ENCODE results near the gene MEOX1. TPM values are rescaled to one million over a fixed set of nuclear protein-coding genes. Genes with fewer than 3 reads are reported as not detected.

Gene MEOX1
- total and polyA plus RNA-seq, 2 of the 13 experiments (the other 11 are each of a cell fraction or from before 2014, with no cell fraction given), result not detected

- TF ChIP-seq NR2F6 (IDR thresholded peaks at IDR 0.05) (peak; percentile 83), NR2F6 (CRISPR knock-in tag; IDR thresholded peaks at IDR 0.05) (peak; percentile 92), GLI4 (CRISPR knock-in tag; IDR thresholded peaks at IDR 0.05; ENCODE audit: borderline replicate concordance) (0 out of 2 replicates have a peak, but pooled peaks have one; percentile 14), ZNF556 (CRISPR knock-in tag; IDR thresholded peaks at IDR 0.05; ENCODE audit: borderline replicate concordance) (peak; percentile 44; the same call in 1 of the 2 replicates), NONO (IDR thresholded peaks at IDR 0.05) (no peak), NONO (CRISPR knock-in tag; conservative IDR thresholded peaks at IDR 0.05) (peak; percentile 57), HNF4A (CRISPR knock-in tag; IDR thresholded peaks at IDR 0.05) (peak; percentile 95), KAT8 (CRISPR knock-in tag; IDR thresholded peaks at IDR 0.05) (peak; percentile 61; the same call in 1 of the 2 replicates), HOXA3 (CRISPR knock-in tag; IDR thresholded peaks at IDR 0.05) (peak; percentile 44; the same call in 1 of the 2 replicates), KDM6A (CRISPR knock-in tag; IDR thresholded peaks at IDR 0.05; ENCODE audit: low read depth) (peak; percentile 73), ZNF430 (CRISPR knock-in tag; IDR thresholded peaks at IDR 0.05) (no peak), ETV5 (CRISPR knock-in tag; IDR thresholded peaks at IDR 0.05; ENCODE audit: borderline replicate concordance) (peak; percentile 32; the same call in 1 of the 2 replicates), ZNF777 (CRISPR knock-in tag; IDR thresholded peaks at IDR 0.05) (no peak), ATF6 (CRISPR knock-in tag; conservative IDR thresholded peaks at IDR 0.05) (no peak), LCORL (IDR thresholded peaks at IDR 0.05) (0 out of 2 replicates have a peak, but pooled peaks have one; percentile 27), LCORL (CRISPR knock-in tag; IDR thresholded peaks at IDR 0.05) (peak; percentile 92), SNRNP70 (IDR thresholded peaks at IDR 0.05; ENCODE audit: low read depth, low read length) (no peak), MTF2 (CRISPR knock-in tag; IDR thresholded peaks at IDR 0.05; ENCODE audit: borderline replicate concordance) (no peak), ZNF550 (CRISPR knock-in tag; IDR thresholded peaks at IDR 0.05; ENCODE audit: borderline replicate concordance) (no peak), DZIP1 (CRISPR knock-in tag; IDR thresholded peaks at IDR 0.05) (no peak), ZNF607 (CRISPR knock-in tag; IDR thresholded peaks at IDR 0.05; ENCODE audit: borderline replicate concordance) (no peak), ZNF33A (CRISPR knock-in tag; IDR thresholded peaks at IDR 0.05; ENCODE audit: borderline replicate concordance) (no peak), ATF5 (CRISPR knock-in tag; IDR thresholded peaks at IDR 0.05; ENCODE audit: low read depth) (no peak)
- TF ChIP-seq, protein P1, sequence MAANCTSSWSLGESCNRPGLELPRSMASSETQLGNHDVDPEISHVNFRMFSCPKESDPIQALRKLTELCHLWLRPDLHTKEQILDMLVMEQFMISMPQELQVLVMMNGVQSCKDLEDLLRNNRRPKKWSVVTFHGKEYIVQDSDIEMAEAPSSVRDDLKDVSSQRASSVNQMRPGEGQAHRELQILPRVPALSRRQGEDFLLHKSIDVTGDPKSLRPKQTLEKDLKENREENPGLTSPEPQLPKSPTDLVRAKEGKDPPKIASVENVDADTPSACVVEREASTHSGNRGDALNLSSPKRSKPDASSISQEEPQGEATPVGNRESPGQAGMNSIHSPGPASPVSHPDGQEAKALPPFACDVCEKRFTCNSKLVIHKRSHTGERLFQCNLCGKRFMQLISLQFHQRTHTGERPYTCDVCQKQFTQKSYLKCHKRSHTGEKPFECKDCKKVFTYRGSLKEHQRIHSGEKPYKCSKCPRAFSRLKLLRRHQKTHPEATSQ (CRISPR knock-in tag; IDR thresholded peaks at IDR 0.05; ENCODE audit: borderline replicate concordance), result 0 out of 2 replicates have a peak, but pooled peaks have one; percentile 45
- TF ChIP-seq, protein P2, sequence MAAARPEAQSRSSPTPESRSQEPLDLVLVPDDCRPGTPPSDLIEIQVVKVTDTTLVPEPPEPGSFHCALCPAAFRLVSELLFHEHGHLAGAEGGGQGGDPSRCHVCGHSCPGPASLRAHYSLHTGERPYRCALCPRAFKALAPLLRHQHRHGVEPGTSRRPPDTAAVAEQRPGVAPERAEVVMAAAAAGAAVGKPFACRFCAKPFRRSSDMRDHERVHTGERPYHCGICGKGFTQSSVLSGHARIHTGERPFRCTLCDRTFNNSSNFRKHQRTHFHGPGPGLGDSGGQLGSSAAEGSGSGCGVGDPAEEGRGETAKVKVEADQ (CRISPR knock-in tag; IDR thresholded peaks at IDR 0.05; ENCODE audit: borderline replicate concordance), result no peak
Measured at GRCh38 chr17:43667506-43667905, 5.8 kb upstream of the MEOX1 start (continued).
